GM18861 (cell line): ENCODE results near the gene ENTPD7.
"Not testable (repeated sequence)": the region's sequence is repeated elsewhere in the genome, so short reads cannot be mapped to it uniquely, and the experiment has no call there.

Experiments
- ATAC-seq: cut with Tn5 transposase; IDR thresholded peaks from one replicate; pipeline ENCODE4 v1.9.1; 2021; ENCODE audit not compliant: unreplicated experiment

The ENTPD7 gene

GRCh38 chr10:99682752-99683151 lies 23.4 kb downstream of the ENTPD7 start:
- ATAC-seq: no peak

DNA sequence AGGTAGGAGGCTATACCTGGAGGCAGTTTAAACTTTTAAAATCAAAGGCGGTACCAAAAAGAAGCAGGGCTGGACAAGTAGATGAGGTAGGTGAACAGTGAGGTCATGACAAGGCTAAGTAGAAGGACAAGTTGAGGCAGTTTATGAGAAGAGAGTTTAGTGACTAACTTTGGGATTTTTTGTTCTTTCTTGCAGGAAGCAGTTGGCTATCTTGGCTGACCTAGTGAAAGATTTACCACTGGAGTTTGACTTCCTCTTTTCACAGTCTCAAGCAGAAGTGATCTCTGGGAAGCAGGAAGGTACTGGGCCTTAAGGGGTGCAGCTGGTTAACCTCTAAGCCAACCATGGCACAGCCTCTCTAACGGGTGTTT lies 26.3 kb downstream of the ENTPD7 start:
- peak; percentile 97 for ATAC-seq

DNA sequence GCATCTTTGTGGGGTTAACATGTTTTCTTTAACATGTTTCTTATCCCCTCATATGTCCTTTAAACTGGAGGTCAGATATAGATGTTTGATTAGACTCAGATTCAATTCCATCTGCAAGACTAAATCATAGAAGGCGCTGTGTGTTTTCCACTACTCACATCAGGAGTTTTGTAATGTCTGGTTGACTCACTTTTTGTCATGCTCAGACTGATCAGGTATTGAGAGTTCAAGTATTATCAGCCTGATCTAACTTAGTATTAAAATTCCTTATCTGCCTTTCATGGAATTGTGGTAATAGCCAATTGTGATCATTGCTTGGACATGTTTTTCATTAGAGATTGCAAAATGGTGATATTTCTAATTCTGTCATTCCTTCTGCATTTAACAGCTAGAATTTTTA lies 30.2 kb downstream of the ENTPD7 start:
- ATAC-seq: no peak

GRCh38 chr10:99693933-99694583 lies 34.7 kb downstream of the ENTPD7 start:
- ATAC-seq: no peak

DNA sequence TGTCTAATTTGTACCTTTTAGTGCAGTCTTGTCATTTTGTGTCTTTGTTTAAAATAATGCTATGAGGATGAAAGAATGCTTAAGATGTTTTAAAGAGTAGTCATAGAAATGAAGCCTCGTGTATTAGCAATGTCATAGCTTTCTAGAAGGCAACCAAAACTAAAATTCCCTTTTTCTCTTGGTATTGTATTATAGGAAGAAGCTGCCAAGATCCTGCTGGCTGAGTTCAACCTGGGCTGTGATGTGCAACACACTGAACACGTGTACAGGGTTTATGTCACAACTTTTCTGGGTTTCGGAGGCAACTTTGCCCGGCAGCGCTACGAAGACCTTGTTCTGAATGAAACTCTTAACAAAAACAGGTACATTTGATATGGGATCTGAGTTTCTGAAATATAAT lies 36.5 kb downstream of the ENTPD7 start:
- ATAC-seq: no peak

DNA sequence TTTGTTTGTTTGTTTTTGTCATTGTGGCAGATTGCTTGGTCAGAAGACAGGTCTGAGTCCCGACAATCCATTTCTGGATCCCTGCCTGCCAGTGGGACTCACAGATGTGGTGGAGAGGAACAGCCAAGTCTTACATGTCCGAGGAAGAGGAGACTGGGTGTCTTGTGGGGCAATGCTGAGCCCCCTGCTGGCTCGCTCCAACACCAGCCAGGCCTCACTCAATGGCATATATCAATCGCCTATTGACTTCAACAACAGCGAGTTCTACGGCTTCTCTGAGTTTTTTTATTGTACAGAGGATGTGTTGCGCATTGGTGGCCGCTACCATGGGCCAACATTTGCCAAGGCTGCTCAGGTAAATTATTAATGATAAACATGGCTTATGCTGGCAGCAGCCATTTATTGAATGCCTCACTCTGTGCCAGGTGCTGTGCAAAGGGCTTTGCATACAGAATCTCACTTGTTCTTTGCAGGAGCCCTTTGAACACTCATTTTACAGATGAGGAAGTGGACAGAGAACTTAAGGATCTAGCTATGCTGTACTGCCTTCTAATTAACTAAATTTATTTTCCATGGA lies 39.3 kb downstream of the ENTPD7 start:
- ATAC-seq: no peak

GRCh38 chr10:99700649-99701048 lies 41.3 kb downstream of the ENTPD7 start:
- no peak for ATAC-seq

- no peak for ATAC-seq
These were observed 49.2 kb downstream of the ENTPD7 start for GRCh38 chr10:99708428-99709012.

GRCh38 chr10:99709480-99710229 lies 50.3 kb downstream of the ENTPD7 start:
- ATAC-seq: peak; percentile 78

DNA sequence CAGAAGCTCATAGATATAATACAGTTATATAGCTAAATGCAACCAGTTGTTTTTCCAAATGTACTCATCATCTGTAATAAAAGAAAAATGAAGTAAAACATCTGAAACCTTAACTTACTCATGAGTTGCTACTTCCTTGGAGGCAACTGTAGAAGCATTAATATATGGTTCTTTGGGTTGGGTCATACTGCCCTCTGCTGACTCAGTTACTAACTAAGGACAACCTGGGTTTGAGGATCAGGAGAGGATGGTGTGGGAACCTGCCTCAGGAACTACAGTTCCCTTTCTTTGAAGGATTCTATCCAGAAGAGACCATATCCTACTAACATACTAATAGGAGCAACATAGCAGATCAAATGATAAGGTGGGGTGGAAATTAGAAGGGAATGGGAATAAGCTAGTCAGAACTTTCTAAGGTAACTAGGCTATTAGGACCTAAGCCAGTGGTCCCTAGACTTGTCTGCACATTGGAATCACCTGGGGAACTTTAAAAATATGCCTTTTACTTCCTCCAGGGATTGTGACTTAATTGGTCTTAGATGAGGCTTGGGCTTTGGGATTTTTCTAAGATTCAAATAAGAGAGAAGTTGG lies 51.9 kb downstream of the ENTPD7 start:
- ATAC-seq: peak; percentile 51

- ATAC-seq: no peak
These were observed 55.1 kb downstream of the ENTPD7 start for GRCh38 chr10:99714446-99714845.

GRCh38 chr10:99720387-99720786 lies 61.1 kb downstream of the ENTPD7 start:
- no peak for ATAC-seq

DNA sequence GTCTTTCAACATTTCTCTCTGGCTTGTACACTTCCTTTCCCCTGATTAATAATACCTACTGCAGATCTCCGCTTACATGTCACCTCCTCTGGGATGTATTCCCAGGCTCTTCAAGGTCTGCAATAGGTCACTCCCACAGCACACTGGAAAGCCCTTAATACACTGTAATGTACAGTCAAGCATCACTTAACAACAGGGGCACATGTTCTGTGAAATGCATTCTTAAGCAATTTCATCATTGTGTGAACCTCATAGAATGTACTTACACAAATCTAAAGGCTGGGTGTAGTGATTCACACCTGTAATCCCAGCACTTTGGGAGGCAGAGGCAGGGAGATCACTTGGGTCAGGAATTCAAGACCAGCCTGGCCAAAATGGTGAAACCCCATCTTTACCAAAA lies 70.7 kb downstream of the ENTPD7 start:
- no peak for ATAC-seq

- ATAC-seq: no peak
These were observed 72.2 kb downstream of the ENTPD7 start for GRCh38 chr10:99731306-99732032.

GRCh38 chr10:99732033-99732842 lies 72.9 kb downstream of the ENTPD7 start, which contains the start of the genes COX15 and CUTC:
COX15 (minus strand) TSS chr10:99732127; CDS start chr10:99732049, 78 bp downstream.
CUTC (plus strand) TSS chr10:99732234; CDS start chr10:99732349, 115 bp downstream.
- ATAC-seq: peak; percentile 81

DNA sequence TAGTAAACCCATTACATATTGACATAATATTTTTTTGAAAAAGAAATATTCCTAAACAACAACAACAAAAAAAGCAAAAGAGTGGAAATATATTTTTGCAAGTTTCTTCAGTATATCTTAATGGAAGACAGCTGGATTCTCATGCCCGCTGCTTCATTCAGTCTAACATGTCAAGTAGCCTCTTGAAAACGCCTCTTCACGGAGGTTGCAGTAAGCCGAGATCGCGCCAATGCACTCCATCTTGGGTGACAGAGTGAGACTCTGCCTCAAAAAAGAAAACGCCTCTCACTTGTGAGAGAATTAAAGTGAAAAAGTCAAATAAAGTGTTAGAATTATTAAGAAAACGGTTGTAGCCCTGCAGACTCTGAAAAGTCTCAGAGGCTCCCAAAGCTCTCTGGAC lies 74.1 kb downstream of the ENTPD7 start:
- no peak for ATAC-seq

DNA sequence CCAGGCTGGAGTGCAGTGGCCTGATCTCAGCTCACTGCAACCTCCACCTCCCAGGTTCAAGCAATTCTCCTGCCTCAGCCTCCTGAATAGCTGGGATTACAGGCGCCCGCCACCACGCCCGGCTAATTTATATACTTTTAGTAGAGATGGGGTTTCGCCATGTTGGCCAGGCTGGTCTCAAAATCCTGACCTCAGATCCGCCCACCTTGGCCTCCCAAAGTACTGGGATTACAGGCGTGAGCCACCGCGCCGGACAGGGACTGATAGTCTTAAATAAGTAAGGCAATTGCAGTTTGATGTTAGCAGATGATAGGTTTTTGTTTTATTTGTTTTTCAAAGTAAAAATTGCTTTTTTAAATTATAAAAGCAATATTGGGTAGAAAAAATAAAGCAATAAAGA lies 74.8 kb downstream of the ENTPD7 start:
- ATAC-seq: not testable (repeated sequence)

- no peak for ATAC-seq
These were observed 81.0 kb downstream of the ENTPD7 start for GRCh38 chr10:99740260-99740659.

- ATAC-seq: no peak
These were observed 81.7 kb downstream of the ENTPD7 start for GRCh38 chr10:99740933-99741559.
